Non-pigmented ciliary epithelial cell (primary cell): ENCODE results near the gene XXYLT1.
"Not testable (repeated sequence)": the region's sequence is repeated elsewhere in the genome, so short reads cannot be mapped to it uniquely, and the experiment has no call there.

Experiments used
- DNase-seq: peaks from one replicate; pipeline ENCODE4 v3.0.0-alpha.2; 2010; ENCODE audit warnings: low read depth

XXYLT1 gene

DNA sequence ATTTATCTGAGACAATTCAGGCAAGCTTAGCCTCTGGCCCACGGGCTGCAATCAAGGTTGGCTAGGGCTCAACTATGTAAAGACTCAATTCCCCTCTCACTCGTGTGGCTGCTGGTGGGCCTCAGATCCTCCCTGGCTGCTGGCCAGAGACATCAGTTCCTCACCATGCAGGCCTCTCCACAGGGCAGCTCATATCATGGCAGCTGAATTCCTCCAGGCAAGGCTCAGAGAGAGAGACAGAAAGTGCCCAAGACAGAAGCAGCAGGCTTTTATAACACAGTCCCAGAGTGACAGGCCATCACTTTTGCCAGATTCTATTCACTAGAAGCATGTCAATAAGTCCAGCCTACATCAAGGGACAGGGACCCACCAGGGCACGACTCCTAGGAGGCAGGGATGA lies 63.2 kb downstream of the XXYLT1 start:
- DNase-seq: no peak

DNA sequence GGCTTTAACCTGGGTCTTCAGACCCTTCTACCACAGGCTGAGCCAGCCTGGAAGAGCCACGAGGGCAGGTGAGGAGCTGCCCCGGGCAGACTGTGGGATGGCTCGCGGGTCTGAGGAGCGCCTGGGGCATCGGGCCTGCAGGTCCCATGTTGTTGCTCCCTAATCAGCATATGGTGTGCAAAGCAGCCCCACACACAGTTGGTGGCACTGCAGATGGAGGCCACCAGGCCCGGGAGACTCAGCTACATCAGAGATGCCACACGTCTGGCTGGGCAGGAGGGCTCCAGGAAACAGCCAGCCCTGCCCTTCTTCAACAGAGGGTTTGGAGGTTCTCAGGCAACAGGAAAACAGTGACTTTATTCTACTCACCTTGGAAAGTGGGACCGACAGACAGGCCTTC lies 63.9 kb downstream of the XXYLT1 start:
- DNase-seq: no peak

DNA sequence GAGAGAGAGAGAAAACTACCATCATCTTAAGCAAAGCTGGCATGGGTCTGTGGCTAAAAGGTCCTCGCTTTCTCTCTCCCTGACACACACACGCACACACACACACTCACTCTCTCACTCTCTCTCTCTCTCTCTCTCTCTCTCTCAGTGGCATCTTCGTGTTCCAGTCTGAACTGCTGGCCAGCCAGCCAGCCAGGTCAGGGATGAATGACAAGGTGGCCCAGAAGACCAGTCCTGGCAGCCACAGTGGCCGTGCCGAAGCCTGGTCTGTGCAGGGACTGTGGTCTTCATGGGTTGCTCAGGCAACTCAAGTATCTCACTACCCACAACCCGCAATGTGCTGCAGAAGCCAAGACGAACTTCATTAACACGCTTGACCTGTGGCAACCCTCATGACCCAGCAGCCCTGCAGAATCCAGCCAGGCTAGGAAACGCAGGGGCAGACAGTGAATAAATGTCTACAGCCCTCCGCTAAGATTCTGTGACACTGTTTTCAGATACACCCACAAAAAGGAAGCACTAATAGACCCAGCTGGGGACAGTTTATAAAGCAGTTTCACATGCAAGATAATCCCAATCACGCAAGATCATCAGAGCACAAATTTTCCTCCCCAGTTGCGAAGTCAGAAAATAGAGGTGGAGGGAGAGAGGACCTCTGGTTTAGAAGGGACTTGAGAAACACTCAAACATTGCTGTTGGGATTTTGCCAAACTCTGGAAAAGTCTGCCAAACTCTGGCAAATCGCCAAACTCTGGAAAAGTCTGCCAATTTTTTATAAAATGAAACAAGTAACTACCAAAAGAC lies 66.4 kb downstream of the XXYLT1 start:
- no peak for DNase-seq

DNA sequence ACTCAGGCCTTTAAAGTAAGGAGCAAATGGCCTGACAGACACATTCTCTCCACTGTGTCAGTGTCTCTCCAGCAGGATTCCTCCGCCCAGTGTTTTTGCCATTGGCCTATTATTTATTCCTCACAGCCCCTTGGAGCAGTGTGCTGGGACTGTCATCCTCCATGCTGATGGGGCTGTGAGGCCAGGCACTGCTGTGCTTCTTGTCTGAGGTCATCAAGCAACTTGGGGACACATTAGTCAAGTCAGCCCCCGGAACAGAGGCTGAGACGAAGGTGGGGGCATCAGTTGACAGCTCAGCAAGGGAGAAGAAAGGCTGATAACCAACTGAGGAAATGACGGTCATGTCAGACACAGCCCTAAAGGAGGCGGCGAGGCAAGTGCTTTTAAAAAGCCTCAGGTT lies 67.4 kb downstream of the XXYLT1 start:
- no peak for DNase-seq

DNA sequence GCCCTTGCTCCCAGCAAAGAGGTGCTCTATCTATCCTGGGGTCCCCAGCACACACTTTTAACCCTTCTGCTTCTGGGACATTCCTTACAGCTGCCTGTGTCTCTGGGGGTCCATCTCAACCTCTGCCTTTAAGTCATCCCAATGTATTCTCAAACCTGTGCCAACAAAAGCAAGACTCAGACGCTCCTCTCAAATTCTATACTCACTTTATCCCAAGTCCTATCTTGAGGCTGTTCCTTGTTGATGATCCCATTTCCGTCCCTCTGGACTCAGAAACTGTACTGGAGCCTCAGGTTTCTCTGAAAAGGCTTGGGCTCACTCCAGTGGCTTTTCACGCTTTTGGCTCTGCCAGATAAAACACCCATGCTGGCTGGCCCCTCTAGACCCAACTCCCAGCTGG lies 69.7 kb downstream of the XXYLT1 start:
- no peak for DNase-seq

DNA sequence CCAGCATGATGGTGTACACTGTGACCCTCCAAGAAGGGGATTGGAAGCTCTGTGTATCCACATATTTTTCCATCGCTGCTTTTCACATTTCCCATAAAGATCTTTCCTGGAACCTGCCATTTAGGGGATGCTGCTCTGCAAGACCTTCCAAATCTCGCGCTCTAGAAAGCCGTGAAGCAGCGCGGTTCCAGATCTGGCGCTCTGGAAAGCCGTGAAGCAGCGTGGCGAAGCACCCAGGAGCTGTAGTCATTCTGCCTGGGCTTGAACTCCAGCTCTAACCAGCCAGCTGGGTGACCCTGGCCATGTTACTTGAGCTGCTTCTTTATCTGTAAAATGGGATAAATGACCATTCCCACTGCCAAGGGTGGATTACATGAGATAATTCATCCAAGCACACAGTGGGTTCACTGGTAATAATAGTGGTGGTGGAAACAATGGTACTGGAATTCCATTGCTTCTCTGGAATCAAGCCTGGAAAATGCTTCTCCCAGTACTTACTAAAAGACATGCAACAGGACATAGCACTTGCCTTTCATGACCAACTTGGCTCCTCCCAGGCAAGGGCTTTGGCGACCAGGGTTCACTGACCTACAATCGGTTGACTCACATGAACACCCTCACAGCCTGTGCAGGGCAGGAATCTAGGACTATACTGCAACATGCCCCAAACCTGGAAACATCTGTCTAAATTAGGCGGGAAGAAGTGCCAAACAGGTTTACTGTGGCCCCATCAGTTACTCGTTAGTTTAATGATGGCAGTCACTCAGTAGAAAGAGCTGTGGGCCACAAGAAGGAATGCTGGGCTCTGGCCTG lies 70.7 kb downstream of the XXYLT1 start:
- DNase-seq: no peak

DNA sequence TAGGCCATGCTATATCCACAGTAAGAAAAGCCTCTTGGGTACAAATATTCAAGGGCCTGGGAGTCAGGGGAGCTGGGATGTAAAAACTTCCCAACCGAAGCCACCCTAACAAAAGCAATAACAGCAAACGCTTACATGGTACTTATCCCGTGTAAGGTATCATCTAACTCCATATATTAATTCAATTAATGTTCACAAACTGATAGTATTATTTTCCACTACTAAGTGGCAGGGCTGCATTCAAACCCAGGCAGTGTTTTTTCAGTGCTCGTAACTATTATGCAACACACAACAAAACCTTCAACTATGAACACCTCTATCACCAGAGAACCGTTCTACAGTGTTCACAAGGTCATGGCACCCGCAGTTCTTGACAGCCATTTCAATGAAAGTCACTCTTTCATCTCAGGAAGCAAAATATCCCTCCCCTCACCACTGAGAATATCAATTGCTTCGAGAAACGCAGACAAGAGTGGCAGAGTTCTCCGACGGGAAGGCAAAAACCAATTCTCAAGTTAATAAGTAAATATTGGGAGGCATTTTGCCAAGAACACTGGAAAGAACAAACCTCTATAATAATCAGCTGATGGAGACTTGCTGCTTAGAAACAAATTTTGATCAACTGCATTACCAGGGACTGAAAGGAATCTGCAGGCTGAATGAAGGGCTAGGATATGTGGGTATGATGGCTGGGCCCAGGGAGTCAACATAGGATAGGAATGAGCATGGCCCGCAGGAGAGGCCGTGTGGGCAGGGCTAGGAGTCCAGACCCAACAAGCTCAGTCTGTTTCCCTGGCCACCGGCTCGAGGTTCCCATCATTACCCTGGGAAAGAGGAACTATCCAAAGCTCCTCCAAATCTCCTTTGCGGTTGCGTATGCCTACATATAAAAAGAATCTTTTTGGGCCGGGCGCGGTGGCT lies 72.3 kb downstream of the XXYLT1 start:
- DNase-seq: no peak

DNA sequence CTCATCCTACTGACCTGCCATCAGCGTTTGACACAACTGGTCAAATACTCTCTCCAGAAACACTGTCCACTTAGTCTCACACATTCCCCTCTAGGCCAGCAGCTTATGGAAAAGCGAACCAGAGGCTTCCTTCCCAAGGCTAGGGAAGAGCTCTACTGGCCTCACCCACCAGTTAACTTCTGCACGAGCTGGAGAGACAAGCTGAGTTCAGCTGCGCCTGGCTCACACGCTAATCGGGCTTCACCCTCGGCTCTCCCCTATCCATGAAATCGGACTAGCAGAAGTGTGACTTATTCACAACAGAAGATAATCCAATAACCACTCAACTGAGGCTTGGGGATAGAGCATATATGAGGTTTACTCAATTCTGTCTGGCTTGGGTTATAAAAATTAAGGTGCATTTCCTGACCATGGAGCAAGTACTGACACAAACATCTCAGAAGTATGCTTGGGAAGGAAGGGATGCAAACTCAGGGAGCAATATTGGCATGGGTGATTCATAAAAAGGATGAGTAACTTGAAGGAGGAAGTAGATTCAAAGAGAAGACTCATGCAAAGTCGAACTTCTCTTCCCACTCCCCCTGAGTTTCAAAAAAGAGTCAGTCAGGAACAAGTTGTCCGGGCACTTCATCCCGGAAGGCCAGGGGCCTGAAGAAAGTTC lies 73.1 kb downstream of the XXYLT1 start:
- DNase-seq: peak; percentile 74

DNA sequence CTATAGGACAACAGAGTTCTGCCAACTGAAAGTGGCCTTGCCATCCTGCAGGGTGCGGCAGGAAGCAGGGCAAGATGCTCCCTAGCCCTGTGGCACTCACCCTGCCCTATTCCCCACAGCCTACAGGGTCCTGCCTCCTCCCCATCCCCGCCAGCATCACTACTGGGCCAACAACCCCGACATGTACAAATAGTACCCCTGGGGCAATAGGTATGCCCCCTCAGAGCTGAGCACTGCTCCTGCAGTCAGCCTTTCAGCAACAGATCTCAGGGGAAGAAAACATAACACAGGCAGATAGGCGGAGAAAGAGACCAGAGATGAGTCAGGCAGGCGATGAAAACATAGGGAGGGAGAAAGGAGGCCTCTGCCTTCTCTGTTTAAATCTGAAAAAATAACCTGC lies 74.7 kb downstream of the XXYLT1 start:
- no peak for DNase-seq

DNA sequence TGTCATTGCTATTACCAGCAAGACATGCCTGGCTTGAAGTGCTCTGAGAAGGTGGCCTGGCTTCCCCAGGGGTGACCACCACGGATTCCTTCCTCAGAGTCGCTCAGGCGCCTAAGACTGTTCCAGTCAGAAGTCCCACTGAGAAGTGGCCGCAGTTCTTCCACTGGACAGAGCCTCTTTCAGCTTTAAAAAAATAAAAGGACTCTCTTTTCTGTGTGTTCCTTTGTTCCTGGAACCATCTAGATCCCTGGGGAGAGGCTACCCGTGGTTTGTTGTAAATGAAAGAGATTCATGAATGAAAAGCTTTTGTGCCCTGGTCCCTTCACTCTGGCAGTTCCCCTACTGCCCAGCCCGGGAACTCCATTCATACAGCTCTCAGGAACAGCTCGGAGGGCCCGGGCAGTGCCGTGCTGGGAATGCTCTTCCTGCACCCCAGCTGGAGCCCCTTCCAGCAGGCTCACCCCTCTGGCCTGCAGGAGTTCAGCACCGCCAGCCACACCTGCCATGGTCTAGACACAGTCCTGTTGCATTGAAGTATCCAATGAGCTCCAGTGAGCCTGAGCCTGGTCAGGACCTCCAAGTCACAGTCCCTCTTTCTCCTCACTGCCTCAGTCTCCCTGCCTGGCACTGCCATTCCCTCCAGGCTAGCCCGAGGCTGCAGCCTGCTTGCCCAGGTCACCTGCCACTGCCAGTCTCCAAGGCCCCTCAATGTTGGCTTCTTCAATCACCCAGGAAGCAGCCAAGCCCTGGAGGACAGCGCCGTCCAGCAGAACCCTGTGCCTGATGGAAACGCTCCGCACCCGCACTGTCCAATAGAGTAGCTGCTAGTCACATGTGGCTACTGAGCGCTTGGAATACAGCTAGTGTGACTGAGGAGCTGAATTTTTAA lies 75.4 kb downstream of the XXYLT1 start:
- no peak for DNase-seq

DNA sequence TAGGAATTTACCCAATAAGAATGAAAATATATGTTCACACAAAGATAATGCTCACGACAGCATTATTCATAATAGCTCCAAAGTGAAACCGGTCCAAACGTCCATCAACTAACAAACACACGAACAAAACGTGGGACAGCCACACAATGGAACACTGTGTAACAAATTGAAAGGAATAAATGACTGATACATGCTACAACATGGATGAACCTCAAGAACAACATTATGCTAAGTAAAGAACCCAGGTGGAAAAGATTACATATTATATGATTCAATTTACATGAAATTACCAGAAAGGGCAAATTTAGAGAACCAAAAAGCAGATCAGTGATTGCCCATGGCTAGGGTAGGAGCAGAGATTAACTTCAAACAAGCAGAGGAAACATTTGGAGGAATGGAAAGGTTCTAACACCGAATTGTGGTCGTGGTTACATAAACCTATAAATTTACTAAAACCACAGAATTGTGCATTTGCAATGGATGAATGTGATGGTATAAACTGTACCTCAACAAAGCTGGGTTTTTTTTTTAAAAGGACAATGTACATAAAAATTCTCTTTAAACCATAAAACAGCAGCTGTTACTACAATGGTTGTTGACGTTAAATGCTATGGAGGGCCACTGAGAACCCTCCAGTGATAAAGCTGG lies 76.3 kb downstream of the XXYLT1 start:
- no peak for DNase-seq

DNA sequence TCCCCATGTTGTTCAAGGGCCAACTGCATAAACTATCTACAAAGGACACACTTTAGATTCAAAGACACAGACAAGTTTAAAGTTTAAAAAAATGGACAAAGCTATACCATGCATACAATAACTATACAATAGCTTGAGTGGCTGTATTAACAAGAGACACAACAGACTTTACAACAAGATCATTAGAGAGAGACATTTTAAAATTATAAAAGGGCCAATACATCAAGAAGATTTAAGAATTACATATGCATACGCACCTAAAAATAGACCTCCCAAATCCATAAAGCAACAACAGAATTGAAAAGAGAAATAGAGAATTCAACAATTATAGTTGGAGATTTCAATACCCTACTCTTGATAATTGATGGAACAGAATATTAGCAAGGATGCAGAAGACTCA lies 79.4 kb downstream of the XXYLT1 start:
- no peak for DNase-seq

DNA sequence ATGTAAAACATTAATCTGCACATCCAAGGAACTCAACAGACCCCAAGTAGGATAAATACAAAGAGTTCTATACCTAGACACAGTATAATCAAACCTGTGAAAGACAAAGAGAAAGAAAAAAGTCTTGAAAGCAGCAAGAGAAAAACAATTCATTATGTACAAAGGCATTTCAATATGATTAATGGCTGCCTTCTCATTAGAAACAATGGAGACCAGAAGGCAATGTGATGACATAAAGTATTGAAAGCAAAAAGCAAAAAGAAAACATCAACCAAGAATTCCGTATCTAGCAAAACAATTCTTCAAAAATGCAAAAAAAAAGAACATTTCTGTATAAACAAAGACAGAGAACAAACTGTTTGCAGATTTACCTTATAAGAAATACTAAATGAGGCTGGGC lies 81.1 kb downstream of the XXYLT1 start:
- DNase-seq: no peak

DNA sequence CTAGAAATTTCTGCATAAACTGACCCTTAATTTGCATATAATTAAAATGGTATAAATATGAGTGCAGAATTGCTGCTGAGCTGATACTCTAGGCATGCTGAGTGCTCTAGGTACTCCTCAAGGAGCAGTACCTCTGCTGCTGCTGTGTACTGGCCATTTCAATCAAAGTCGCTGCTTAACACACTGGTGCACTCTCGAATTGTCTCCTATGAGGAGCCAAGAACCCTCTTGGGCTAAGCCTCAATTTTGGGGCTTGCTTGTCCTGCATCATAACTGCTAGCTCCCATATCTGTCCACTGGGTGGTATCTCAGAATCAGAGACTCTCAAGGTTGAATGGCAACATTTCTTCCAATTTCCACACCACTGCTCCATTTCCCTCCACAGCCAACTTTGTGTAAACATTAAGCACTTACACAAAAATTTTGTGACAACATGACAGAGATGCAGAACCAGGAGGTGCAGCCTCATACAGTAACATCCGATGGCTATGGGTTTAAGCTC lies 82.5 kb downstream of the XXYLT1 start:
- no peak for DNase-seq

DNA sequence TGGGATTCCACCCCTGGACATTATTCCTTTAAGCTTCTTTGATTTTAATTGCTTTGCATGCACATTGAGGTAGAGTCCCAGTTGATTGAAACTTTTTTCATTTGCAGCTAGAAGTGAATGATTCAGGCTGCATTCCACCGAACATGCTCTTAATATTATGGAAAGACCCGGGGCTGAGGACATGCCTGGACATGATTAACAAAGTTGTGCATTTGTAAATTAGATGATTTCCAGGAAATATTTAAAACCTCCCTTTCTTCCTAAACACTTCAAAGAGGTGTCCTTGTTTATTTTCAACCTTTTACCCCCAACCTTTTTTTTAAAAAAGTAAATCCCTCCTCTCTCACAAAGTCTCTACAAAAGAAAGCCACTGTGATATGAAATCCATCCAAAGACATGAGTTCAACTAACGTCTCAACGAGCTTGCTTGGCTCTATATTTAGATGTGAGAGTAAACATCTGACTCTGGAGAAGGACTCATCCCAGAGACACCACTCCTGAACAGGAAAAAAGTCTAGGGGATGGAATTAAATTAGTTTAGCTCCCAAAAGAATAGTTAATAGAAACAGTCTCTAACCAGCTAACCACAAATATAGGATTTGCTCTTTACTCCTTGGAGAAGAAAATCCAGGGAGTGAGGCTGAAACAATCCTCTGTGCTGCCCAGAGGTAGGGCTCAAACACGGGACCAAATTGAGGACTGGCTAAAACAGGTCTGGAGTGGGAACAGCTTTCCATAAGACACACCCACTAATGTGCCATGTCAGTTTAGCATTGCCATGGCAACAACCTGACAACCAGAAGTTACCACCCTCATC lies 83.1 kb downstream of the XXYLT1 start:
- DNase-seq: peak; percentile 53

DNA sequence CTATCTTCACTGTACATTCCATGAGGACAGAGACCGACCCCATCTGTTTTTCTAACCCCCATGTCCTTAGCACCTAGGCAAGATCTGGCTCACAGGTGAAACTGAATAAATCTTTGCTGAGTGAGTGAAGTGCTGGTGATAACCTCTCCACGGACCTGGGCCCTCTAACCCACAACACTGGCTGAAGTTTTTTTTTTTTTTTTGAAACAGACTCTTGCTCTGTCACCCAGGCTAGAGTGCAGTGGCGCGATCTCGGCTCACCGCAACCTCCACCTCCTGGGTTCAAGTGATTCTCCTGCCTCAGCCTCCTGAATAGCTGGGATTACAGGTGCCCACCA lies 84.3 kb downstream of the XXYLT1 start:
- DNase-seq: not testable (repeated sequence)

DNA sequence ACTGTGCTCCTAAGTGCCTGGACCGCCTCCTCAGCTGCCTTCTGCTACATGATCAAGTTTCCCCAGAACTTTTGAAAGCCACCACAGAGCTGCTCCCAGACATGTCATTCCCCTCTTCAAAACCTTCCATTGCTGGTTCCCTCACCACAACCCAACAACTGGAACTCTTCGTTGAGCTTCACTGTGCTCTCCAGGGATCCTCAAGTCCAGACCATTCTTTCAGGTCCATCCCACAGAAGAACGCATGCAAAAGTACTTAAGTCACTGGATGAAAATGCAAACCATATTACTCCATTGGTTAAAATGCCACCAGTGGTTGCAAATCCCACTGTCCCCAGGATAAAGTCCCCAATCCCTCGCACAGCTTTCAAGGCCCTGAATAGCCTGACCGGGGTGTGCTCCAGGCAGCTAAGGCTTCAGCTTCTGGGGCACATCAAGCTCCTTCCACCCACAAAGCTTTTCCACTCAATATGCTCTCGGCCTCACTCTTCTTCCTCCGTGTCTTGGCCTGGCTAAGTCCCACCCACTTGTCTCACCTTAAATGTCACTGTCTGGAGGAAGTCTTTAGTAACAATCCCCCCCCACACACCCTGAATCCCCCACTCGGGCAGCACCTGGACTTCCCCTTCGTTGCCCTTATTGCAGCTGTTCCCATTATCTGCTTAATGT lies 84.8 kb downstream of the XXYLT1 start:
- DNase-seq: no peak

DNA sequence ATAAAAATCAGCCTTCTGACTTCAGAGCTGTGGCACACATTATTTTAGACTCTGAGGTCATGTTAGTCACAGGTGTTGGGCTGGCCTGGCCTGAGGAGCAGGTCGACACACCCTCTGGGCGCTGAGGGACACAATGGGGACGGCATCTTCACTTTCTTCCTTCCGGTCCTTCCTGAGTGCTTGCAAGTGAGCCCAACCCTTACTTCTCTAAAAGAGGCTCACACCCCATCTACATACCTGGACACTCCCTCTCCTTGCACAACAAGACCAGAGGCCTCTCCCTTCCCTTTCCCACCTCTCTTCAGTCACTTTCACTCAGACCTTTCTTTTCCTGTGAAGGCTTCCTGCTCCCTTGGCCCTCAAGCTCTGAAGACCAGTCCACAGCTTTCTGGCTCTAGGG lies 85.4 kb downstream of the XXYLT1 start:
- no peak for DNase-seq
